ENCODE measurements around the gene CRISPLD2.
A peak's percentile ranks its signal among the peaks of the same experiment; 100 is the strongest.

CRISPLD2 gene

GRCh38 chr16:84800158-84800978, 19.4 kb upstream of the CRISPLD2 start:
- DNase-seq (ENCODE audit: low spot score) = no peak

- DNase-seq (ENCODE audit: low spot score) = no peak
Observed at GRCh38 chr16:84803146-84803545, 16.6 kb upstream of the CRISPLD2 start.

GRCh38 chr16:84804326-84804725, 15.5 kb upstream of the CRISPLD2 start:
- no peak for DNase-seq (ENCODE audit: low spot score)

GRCh38 chr16:84806256-84806889, 13.4 kb upstream of the CRISPLD2 start:
- no peak for DNase-seq (ENCODE audit: low spot score)

- DNase-seq (ENCODE audit: low spot score) = no peak
Observed at GRCh38 chr16:84806890-84807258, 12.9 kb upstream of the CRISPLD2 start.

GRCh38 chr16:84807776-84808175, 12.0 kb upstream of the CRISPLD2 start:
- DNase-seq (ENCODE audit: low spot score) = no peak

GRCh38 chr16:84808826-84809225, 11.0 kb upstream of the CRISPLD2 start:
- DNase-seq (ENCODE audit: low spot score) = no peak

- DNase-seq (ENCODE audit: low spot score) = no peak
Observed at GRCh38 chr16:84810518-84811273, 9.1 kb upstream of the CRISPLD2 start.

GRCh38 chr16:84811529-84811928, 8.3 kb upstream of the CRISPLD2 start:
- no peak for DNase-seq (ENCODE audit: low spot score)

- no peak for DNase-seq (ENCODE audit: low spot score)
Observed at GRCh38 chr16:84813141-84813934, 6.4 kb upstream of the CRISPLD2 start.

- DNase-seq (ENCODE audit: low spot score) = no peak
Observed at GRCh38 chr16:84815462-84815861, 4.3 kb upstream of the CRISPLD2 start.

- no peak for DNase-seq (ENCODE audit: low spot score)
Observed at GRCh38 chr16:84816023-84816422, 3.8 kb upstream of the CRISPLD2 start.

GRCh38 chr16:84816485-84816884, 3.3 kb upstream of the CRISPLD2 start:
- DNase-seq (ENCODE audit: low spot score) = no peak

GRCh38 chr16:84817206-84817605, 2.6 kb upstream of the CRISPLD2 start:
- DNase-seq (ENCODE audit: low spot score) = no peak

- DNase-seq (ENCODE audit: low spot score) = no peak
Observed at GRCh38 chr16:84817613-84818012, 2.2 kb upstream of the CRISPLD2 start.

- no peak for DNase-seq (ENCODE audit: low spot score)
Observed at GRCh38 chr16:84818133-84818532, 1.7 kb upstream of the CRISPLD2 start.

- no peak for DNase-seq (ENCODE audit: low spot score)
Observed at GRCh38 chr16:84818989-84819643, 669 bp upstream of the CRISPLD2 start.

- peak; percentile 37 for DNase-seq (ENCODE audit: low spot score)
Observed at GRCh38 chr16:84820305-84820684, 510 bp downstream of the CRISPLD2 start.

- DNase-seq (ENCODE audit: low spot score) = no peak
Observed at GRCh38 chr16:84820771-84821170, 986 bp downstream of the CRISPLD2 start.

GRCh38 chr16:84821179-84821578, 1.4 kb downstream of the CRISPLD2 start:
- DNase-seq (ENCODE audit: low spot score) = no peak

Measured in SW480 (cell line).